GM12878 (cell line): ENCODE measurements around the gene CD177. TPM values are rescaled to one million over a fixed set of nuclear protein-coding genes. Genes with fewer than 3 reads are reported as not detected.
"Not testable (repeated sequence)": the region's sequence is repeated elsewhere in the genome, so short reads cannot be mapped to it uniquely, and the experiment has no call there.

Experiments
- ATAC-seq: fragments of 200-7000 bp; cut with Tn5 transposase; 3 replicates; pipeline ENCODE4 v1.9.1; 2020; ENCODE audit warnings: mild to moderate bottlenecking, moderate library complexity
- BruUV-seq: library from RNA; stranded (reverse); fragments of 400-500 nt; replicated peaks from 2 replicates; lab custom pipeline; 2021; lab: Mats Ljungman, UMichigan
- CTCF ChIA-PET: fragments of 300-600 bp; sonication (Branson Sonifier 250); formaldehyde crosslinking; extraction: SDS; loops from one replicate; lab custom pipeline; 2021; ENCODE audit warnings: inconsistent platforms; lab: Yijun Ruan, JAX
- POLR2A ChIA-PET: fragments of 350-600 bp; formaldehyde crosslinking; extraction: SDS; loops from one replicate; lab custom pipeline; 2021; ENCODE audit warnings: inconsistent platforms; lab: Charles Lee
- RAD21 ChIA-PET: fragments of 300-600 bp; sonication (Branson Sonifier 250); formaldehyde crosslinking; loops from one replicate; lab custom pipeline; 2023; ENCODE audit warnings: antibody characterized with exemption; ENCODE audit not compliant: unreplicated experiment; lab: Charles Lee
- SMC1A ChIA-PET: fragments of 300-600 bp; sonication (Branson Sonifier 250); formaldehyde crosslinking; loops from one replicate; lab custom pipeline; 2023; ENCODE audit not compliant: unreplicated experiment, uncharacterized antibody; lab: Charles Lee
- DNase-seq: peaks from one replicate; pipeline ENCODE4 v3.0.0-alpha.2; 2011; ENCODE audit warnings: low read depth, low spot score
- FAIRE-seq: peaks from 3 replicates; lab custom pipeline; 2011; peaks lifted over from hg19 to GRCh38; lab: Jason Lieb, UNC
- H2AFZ ChIP-seq: 2 replicates; pipeline ENCODE4 v1.6.0; 2011; ENCODE audit warnings: low read depth, low read length, control low read depth; ENCODE audit not compliant: control insufficient read depth
- H3K27ac ChIP-seq: 2 replicates; pipeline ENCODE4 v1.5.1; 2011; ENCODE audit warnings: control low read depth; ENCODE audit not compliant: control insufficient read depth, insufficient read depth
- H3K27me3 ChIP-seq, 2 experiments: replicated peaks in 1 of 2; 2 replicates each; pipeline versions ENCODE4 v1.6.0 to v1.6.1; 2011; ENCODE audit warnings: low read length in 1 of 2; ENCODE audit not compliant: control insufficient read depth in 2 of 2, insufficient read depth in 2 of 2
- H3K36me3 ChIP-seq, 2 experiments: 2 replicates each; pipeline ENCODE4 v1.5.1; 2011; ENCODE audit warnings: low read length in 1 of 2; ENCODE audit not compliant: control insufficient read depth in 2 of 2, insufficient read depth in 2 of 2
- H3K4me1 ChIP-seq: 2 replicates; pipeline ENCODE4 v1.6.1; 2011; ENCODE audit warnings: mild to moderate bottlenecking, low read length, moderate library complexity, mixed read lengths; ENCODE audit not compliant: control insufficient read depth, insufficient read depth
- H3K4me2 ChIP-seq: 2 replicates; pipeline ENCODE4 v1.6.0; 2011; ENCODE audit warnings: control low read depth; ENCODE audit not compliant: control insufficient read depth, insufficient read depth
- H3K4me3 ChIP-seq: fragments of 200-600 bp; sonication (generic); 2 replicates; pipeline ENCODE4 v1.5.1; 2016
- H3K79me2 ChIP-seq: 2 replicates; pipeline ENCODE4 v1.6.0; 2011; ENCODE audit warnings: low read length; ENCODE audit not compliant: control insufficient read depth, insufficient read depth
- H3K9ac ChIP-seq: 2 replicates; pipeline ENCODE4 v1.8.0; 2011; ENCODE audit warnings: low read length, control low read depth, mixed read lengths; ENCODE audit not compliant: control insufficient read depth, insufficient read depth
- H3K9me3 ChIP-seq: replicated peaks from 3 replicates; pipeline ENCODE4 v1.5.1; 2011; ENCODE audit warnings: mild to moderate bottlenecking, low read length; ENCODE audit not compliant: control insufficient read depth, insufficient read depth
- H4K20me1 ChIP-seq: 2 replicates; pipeline ENCODE4 v1.6.0; 2011; ENCODE audit not compliant: control insufficient read depth, insufficient read depth
- BHLHE40 ChIP-seq, 2 experiments: fragments of 450-650 bp in 1 of 2; IDR thresholded peaks; 2 replicates each; pipeline ENCODE4 v1.6.1; 2011 to 2017; ENCODE audit warnings: low read depth in 2 of 2, borderline replicate concordance in 1 of 2, improper control_type of control experiment in 1 of 2, low read length in 1 of 2, mild to moderate bottlenecking in 1 of 2
- NFIC ChIP-seq: IDR thresholded peaks from 2 replicates; pipeline ENCODE4 v1.6.1; 2012; ENCODE audit warnings: low read depth, mild to moderate bottlenecking, inconsistent platforms, low read length, moderate library complexity
- SMC3 ChIP-seq: IDR thresholded peaks from 2 replicates; pipeline ENCODE4 v1.6.1; 2011; ENCODE audit warnings: low read length, improper control_type of control experiment, borderline replicate concordance
- WGBS: methylation state at CpG from one replicate; pipeline ENCODE4 v1.1.6; 2016; ENCODE audit warnings: low lambda C conversion rate; ENCODE audit not compliant: insufficient replicate concordance, insufficient coverage; ENCODE audit errors: missing lambda C conversion rate; 5-methylcytosine and 5-hydroxymethylcytosine counted together
- in situ Hi-C: fragments of 300-500 bp; cut with MboI; formaldehyde crosslinking; loops from 9 replicates; pipeline ENCODE4 v1.14.3; 2018; ENCODE audit warnings: mixed read lengths
- intact Hi-C: fragments of 100-400 bp; cut with micrococcal nuclease; formaldehyde crosslinking; loops from one replicate; pipeline ENCODE4 v1.14.2; 2022; ENCODE audit not compliant: unreplicated experiment
- polyA plus RNA-seq, 11 experiments: library from polyadenylated mRNA; depleted of rRNA in 4 of 11; unstranded in 6 of 11; stranded (reverse) in 5 of 11; fragments of >200 nt; fragmentation: Nextera tagmentation in 4 of 11; fragmentation: Illumina TruSeq in 1 of 11; extraction: Ambion mirVana in 4 of 11; extraction: Trizol in 1 of 11; gene quantifications; 1 replicate in 1 of 11; 2 replicates in 10 of 11; pipeline versions ENCODE4 v1.2.1 to v1.2.3, GENCODE V29; 2011 to 2016; ENCODE audit warnings: inconsistent platforms in 2 of 11, missing spikeins in 2 of 11, low read depth in 1 of 11
- total RNA-seq, 4 experiments: library from RNA; depleted of rRNA in 3 of 4; stranded (reverse); fragments of >200 nt in 3 of 4; fragmentation: Illumina TruSeq in 1 of 4; extraction: Trizol in 1 of 4; gene quantifications; 2 replicates each; pipeline versions ENCODE4 v1.2.1 to v1.2.3, GENCODE V29; 2013 to 2021
- TF ChIP-seq, protein P1 (sequence below): fragments of 450-650 bp; IDR thresholded peaks from 2 replicates; pipeline ENCODE4 v1.6.1; 2017; ENCODE audit warnings: mild to moderate bottlenecking, low read depth, inconsistent platforms; ENCODE audit not compliant: poor library complexity, severe bottlenecking
- TF ChIP-seq, protein P2 (sequence below): fragments of 450-650 bp; formaldehyde crosslinking; IDR thresholded peaks from 2 replicates; pipeline ENCODE4 v1.5.0; 2022; ENCODE audit warnings: mild to moderate bottlenecking, missing genetic modification characterization

The CD177 gene
- total and polyA plus RNA-seq, 10 of the 15 experiments (the other 5 are each of a cell fraction or from before 2014, with no cell fraction given): not detected

DNA sequence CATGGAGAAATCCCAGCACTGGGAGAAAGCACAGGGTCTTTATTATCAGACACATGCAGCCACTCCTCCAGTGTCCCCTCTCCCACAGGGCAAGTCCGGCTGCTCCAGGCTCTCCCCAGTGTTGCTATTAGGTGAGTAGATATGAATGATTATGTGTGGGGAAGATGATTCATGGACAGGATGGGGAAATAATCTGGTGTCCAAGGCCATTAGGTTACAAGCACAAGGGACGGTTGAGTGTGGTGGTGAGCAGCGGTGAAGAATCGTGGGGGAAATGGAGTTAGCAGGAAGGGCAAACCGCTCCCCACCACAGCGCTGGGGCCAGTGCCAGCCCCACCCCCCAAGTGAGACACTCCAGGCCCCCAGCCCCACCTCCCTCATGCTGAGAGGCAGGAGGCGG lies 19.0 kb downstream of the CD177 start:
- 40% methylated on average over 7 of the region's 7 CpGs for WGBS
- ChIA-PET CTCF (no interaction called here), RAD21 (no interaction called here), POLR2A (no interaction called here), SMC1A (no interaction called here)
- Histone ChIP-seq H3K9me3 (no peaks in the 10 kb centered on the region), H3K4me1 (no peaks in the 10 kb centered on the region), H3K9ac (no peak overlapping the region), H3K79me2 (no peaks in the 10 kb centered on the region), H3K36me3 (no peaks in the 10 kb centered on the region), H3K4me3 (no peak overlapping the region), H3K4me2 (no peak overlapping the region), H3K27me3 (no peaks in the 10 kb centered on the region), H3K27ac (no peak overlapping the region), H2AFZ (no peak overlapping the region), H4K20me1 (no peaks in the 10 kb centered on the region)
- ATAC-seq: no peak
- TF ChIP-seq, protein P1, sequence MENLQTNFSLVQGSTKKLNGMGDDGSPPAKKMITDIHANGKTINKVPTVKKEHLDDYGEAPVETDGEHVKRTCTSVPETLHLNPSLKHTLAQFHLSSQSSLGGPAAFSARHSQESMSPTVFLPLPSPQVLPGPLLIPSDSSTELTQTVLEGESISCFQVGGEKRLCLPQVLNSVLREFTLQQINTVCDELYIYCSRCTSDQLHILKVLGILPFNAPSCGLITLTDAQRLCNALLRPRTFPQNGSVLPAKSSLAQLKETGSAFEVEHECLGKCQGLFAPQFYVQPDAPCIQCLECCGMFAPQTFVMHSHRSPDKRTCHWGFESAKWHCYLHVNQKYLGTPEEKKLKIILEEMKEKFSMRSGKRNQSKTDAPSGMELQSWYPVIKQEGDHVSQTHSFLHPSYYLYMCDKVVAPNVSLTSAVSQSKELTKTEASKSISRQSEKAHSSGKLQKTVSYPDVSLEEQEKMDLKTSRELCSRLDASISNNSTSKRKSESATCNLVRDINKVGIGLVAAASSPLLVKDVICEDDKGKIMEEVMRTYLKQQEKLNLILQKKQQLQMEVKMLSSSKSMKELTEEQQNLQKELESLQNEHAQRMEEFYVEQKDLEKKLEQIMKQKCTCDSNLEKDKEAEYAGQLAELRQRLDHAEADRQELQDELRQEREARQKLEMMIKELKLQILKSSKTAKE: no peak
- no peak for TF ChIP-seq NFIC
- no peak for TF ChIP-seq SMC3
- TF ChIP-seq, protein P2, sequence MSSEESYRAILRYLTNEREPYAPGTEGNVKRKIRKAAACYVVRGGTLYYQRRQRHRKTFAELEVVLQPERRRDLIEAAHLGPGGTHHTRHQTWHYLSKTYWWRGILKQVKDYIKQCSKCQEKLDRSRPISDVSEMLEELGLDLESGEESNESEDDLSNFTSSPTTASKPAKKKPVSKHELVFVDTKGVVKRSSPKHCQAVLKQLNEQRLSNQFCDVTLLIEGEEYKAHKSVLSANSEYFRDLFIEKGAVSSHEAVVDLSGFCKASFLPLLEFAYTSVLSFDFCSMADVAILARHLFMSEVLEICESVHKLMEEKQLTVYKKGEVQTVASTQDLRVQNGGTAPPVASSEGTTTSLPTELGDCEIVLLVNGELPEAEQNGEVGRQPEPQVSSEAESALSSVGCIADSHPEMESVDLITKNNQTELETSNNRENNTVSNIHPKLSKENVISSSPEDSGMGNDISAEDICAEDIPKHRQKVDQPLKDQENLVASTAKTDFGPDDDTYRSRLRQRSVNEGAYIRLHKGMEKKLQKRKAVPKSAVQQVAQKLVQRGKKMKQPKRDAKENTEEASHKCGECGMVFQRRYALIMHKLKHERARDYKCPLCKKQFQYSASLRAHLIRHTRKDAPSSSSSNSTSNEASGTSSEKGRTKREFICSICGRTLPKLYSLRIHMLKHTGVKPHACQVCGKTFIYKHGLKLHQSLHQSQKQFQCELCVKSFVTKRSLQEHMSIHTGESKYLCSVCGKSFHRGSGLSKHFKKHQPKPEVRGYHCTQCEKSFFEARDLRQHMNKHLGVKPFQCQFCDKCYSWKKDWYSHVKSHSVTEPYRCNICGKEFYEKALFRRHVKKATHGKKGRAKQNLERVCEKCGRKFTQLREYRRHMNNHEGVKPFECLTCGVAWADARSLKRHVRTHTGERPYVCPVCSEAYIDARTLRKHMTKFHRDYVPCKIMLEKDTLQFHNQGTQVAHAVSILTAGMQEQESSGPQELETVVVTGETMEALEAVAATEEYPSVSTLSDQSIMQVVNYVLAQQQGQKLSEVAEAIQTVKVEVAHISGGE (CRISPR knock-in tag): no peak
- no peak for TF ChIP-seq BHLHE40 (IDR thresholded peaks at IDR 0.05; ENCODE audit: borderline replicate concordance in 1 of 2, low read depth in 2 of 2, low read length in 1 of 2)
- in situ Hi-C loops (no loop called here), intact Hi-C loops (no loop called here)
- FAIRE-seq: no peak
- DNase-seq: no peak
- BruUV-seq: no TSS peak

DNA sequence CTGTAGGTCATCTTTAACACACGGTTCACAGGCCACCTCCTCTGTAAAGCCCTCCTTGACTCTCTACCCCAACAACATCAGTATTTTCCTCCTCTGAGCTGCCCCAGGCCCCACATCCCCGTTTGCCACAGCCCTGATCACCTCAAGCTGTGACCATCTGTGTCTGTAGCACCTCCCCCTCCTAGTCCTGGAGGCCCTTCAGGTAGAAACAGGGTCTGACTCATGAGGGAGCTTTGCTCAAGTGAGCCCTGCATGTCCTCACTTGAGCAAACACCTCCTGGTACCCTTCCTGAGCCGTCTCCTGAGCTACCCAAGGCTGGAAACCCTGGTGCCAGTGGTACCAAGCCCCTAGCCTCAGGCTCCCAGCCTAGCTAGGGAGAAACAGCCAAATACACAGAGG lies 24.1 kb downstream of the CD177 start:
- WGBS: no CpG with 5 or more reads among the region's 3 CpGs
- BruUV-seq, ATAC-seq, H3K4me2 ChIP-seq, CTCF ChIA-PET, H3K27me3 ChIP-seq, FAIRE-seq, POLR2A ChIA-PET, H2AFZ ChIP-seq, DNase-seq, RAD21 ChIA-PET, intact Hi-C loops, H4K20me1 ChIP-seq, H3K4me3 ChIP-seq, H3K9me3 ChIP-seq, H3K36me3 ChIP-seq, H3K4me1 ChIP-seq, SMC1A ChIA-PET, H3K9ac ChIP-seq, H3K27ac ChIP-seq, H3K79me2 ChIP-seq, in situ Hi-C loops: not testable (repeated sequence)
